Trophoblast cell (in vitro differentiated cells and primary cell): ENCODE results near the gene LAMC3.

Experiments used
- DNase-seq, 2 donors: peaks; one replicate each; pipeline ENCODE4 v3.0.0-alpha.2; 2016
- H2AFZ ChIP-seq: 2 replicates; pipeline ENCODE4 v1.6.1; 2013; ENCODE audit warnings: low read length, moderate library complexity, mild to moderate bottlenecking; ENCODE audit not compliant: insufficient read depth, poor library complexity
- H2AK5ac ChIP-seq: 2 replicates; pipeline ENCODE4 v1.6.1; 2013; ENCODE audit warnings: mild to moderate bottlenecking, low read length
- H2BK120ac ChIP-seq: 2 replicates; pipeline ENCODE4 v1.6.1; 2013; ENCODE audit warnings: low read length, mild to moderate bottlenecking, moderate library complexity; ENCODE audit not compliant: insufficient read depth, poor library complexity
- H2BK12ac ChIP-seq: 2 replicates; pipeline ENCODE4 v1.6.1; 2013; ENCODE audit warnings: mild to moderate bottlenecking, low read length, moderate library complexity
- H2BK5ac ChIP-seq: 2 replicates; pipeline ENCODE4 v1.6.1; 2013; ENCODE audit warnings: low read length, low read depth, moderate library complexity, mild to moderate bottlenecking; ENCODE audit not compliant: poor library complexity
- H3K14ac ChIP-seq: 2 replicates; pipeline ENCODE4 v1.6.1; 2013; ENCODE audit warnings: mild to moderate bottlenecking, low read length
- H3K18ac ChIP-seq: 2 replicates; pipeline ENCODE4 v1.6.1; 2013; ENCODE audit warnings: mild to moderate bottlenecking, low read length
- H3K23ac ChIP-seq: 2 replicates; pipeline ENCODE4 v1.6.1; 2013; ENCODE audit warnings: low read length
- H3K27ac ChIP-seq: 2 replicates; pipeline ENCODE4 v1.5.1; 2013; ENCODE audit warnings: low read depth, mild to moderate bottlenecking, inconsistent platforms, low read length, moderate library complexity
- H3K27me3 ChIP-seq: 2 replicates; pipeline ENCODE4 v1.6.1; 2013; ENCODE audit warnings: inconsistent platforms, mild to moderate bottlenecking, low read length, moderate library complexity; ENCODE audit not compliant: insufficient read depth
- H3K36me3 ChIP-seq, 2 experiments: 1 replicate in 1 of 2; 2 replicates in 1 of 2; pipeline ENCODE4 v1.6.1; 2013; ENCODE audit warnings: low read length in 2 of 2, mild to moderate bottlenecking in 2 of 2, moderate library complexity in 1 of 2; ENCODE audit not compliant: insufficient read depth in 2 of 2, control insufficient read depth in 1 of 2
- H3K4ac ChIP-seq: 2 replicates; pipeline ENCODE4 v1.6.1; 2013; ENCODE audit warnings: low read depth, mild to moderate bottlenecking, low read length, moderate library complexity
- H3K4me1 ChIP-seq, 2 experiments: 1 replicate in 1 of 2; 2 replicates in 1 of 2; pipeline ENCODE4 v1.6.1; 2013; ENCODE audit warnings: low read length in 2 of 2, mild to moderate bottlenecking in 2 of 2, moderate library complexity in 1 of 2; ENCODE audit not compliant: insufficient read depth in 2 of 2, control insufficient read depth in 1 of 2
- H3K4me2 ChIP-seq: 2 replicates; pipeline ENCODE4 v1.6.1; 2013; ENCODE audit warnings: inconsistent platforms, mild to moderate bottlenecking, low read length, moderate library complexity
- H3K4me3 ChIP-seq: 2 replicates; pipeline ENCODE4 v1.5.1; 2013; ENCODE audit warnings: mild to moderate bottlenecking, low read depth, low read length, inconsistent platforms
- H3K79me1 ChIP-seq: one replicate; pipeline ENCODE4 v1.6.1; 2013; ENCODE audit warnings: low read length
- H3K79me2 ChIP-seq: 2 replicates; pipeline ENCODE4 v1.6.1; 2013; ENCODE audit warnings: low read length, mild to moderate bottlenecking; ENCODE audit not compliant: control insufficient read depth, insufficient read depth, poor library complexity
- H3K9ac ChIP-seq: 2 replicates; pipeline ENCODE4 v1.6.1; 2013; ENCODE audit warnings: mild to moderate bottlenecking, low read length
- H3K9me3 ChIP-seq: 2 replicates; pipeline ENCODE4 v1.6.1; 2013; ENCODE audit warnings: low read depth, mild to moderate bottlenecking, control low read depth, inconsistent platforms, low read length; ENCODE audit not compliant: insufficient read depth
- H4K12ac ChIP-seq: 2 replicates; pipeline ENCODE4 v1.6.1; 2013; ENCODE audit warnings: low read depth, mild to moderate bottlenecking, low read length, moderate library complexity
- H4K8ac ChIP-seq: 2 replicates; pipeline ENCODE4 v1.6.1; 2013; ENCODE audit warnings: low read depth, mild to moderate bottlenecking, low read length, moderate library complexity
- H4K91ac ChIP-seq: one replicate; pipeline ENCODE4 v1.6.1; 2013; ENCODE audit warnings: low read depth, mild to moderate bottlenecking, low read length, moderate library complexity
- WGBS: extraction: QIAGEN DNeasy Blood & Tissue Kit; methylation state at CpG from one replicate; pipeline ENCODE4 v1.1.7; 2013; ENCODE audit warnings: missing lambda C conversion rate; ENCODE audit not compliant: insufficient read length, insufficient coverage; ENCODE audit errors: extremely low coverage; 5-methylcytosine and 5-hydroxymethylcytosine counted together

Gene LAMC3

DNA sequence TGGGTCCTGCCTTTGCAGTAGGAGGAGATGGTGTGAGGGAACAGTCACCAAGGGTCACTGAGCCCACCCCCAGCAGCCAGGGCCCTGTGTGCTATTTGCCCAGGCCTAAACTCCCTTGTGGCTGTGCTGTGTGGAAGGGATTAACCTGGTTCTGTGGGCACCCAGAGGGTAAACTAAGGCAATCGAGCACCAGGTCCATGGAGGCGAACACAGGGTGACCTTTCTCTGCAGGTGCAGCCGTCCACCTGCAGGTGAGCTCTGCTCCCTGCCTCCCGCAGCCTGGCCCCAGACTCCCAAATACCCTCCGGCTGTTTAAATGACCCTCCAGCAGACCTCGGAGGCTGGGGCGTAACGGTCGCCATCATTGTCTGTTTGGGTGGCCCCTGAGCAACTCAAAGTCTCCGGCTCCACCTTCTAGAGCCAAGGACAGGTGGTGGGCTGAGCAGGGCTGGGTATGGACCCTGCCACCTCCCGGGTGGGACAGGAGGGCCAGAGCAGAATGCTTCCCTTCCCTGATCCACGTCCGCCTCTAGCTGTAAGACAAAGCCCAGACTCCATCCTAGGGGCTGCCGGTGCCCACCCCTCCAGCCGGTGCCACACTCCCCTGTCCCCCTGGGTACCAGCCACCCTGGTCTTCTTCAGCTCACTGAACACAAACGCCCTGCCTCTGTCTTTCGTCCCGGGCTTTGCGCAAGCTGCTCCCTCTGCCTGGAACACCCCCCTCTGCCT lies 35.9 kb upstream of the LAMC3 start:
- H3K18ac ChIP-seq: no peak overlapping the region
- no peak overlapping the region for H3K27ac ChIP-seq
- no peak overlapping the region for H4K12ac ChIP-seq
- H2AK5ac ChIP-seq: no peak overlapping the region
- H2BK120ac ChIP-seq: no peak overlapping the region
- H2BK5ac ChIP-seq: no peak overlapping the region
- H3K4ac ChIP-seq: no peak overlapping the region
- H2BK12ac ChIP-seq: no peak overlapping the region
- WGBS: no CpG with 5 or more reads among the region's 19 CpGs
- no peak overlapping the region for H3K23ac ChIP-seq
- no peak overlapping the region for H3K4me2 ChIP-seq
- no peaks in the 10 kb centered on the region for H3K36me3 ChIP-seq
- H3K9me3 ChIP-seq: no peaks in the 10 kb centered on the region
- H3K4me1 ChIP-seq: no peaks in the 10 kb centered on the region
- H4K8ac ChIP-seq: no peak overlapping the region
- H3K79me1 ChIP-seq: no peaks in the 10 kb centered on the region
- H3K27me3 ChIP-seq: no peaks in the 10 kb centered on the region
- no peak overlapping the region for H3K14ac ChIP-seq
- no peak overlapping the region for H2AFZ ChIP-seq
- no peak overlapping the region for H3K4me3 ChIP-seq
- no peaks in the 10 kb centered on the region for H3K79me2 ChIP-seq
- H3K9ac ChIP-seq: no peak overlapping the region
- H4K91ac ChIP-seq: no peak overlapping the region
- DNase-seq: no peak

DNA sequence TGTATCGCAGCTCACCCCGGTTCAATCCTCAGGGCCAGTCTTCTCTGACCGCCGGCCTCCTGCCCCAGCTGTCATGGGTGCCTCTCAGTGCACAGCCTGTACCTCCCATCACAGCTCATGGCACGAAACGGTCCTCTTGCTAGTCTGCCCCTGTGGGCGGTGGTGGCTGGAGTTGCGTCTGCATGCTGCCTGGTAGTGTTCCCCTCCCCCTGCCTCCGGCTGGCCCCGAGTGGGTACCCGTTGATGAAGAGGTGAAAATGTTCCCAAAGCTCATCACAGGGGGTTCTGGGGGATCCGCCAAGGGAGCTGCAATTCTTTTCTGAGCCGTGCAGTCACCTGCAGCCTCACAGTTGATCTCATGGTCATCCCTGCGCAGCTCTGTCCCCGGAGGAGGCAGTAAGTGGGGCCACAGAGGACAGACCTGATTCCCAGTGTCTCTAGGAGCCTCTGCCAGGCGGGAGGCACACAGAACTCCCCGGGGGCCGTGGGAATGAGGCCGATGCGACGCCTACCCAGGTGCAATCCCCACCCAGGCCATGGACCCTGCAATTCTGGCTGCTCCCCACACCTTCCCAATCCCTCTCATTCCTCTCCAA lies 35.2 kb upstream of the LAMC3 start:
- no peaks in the 10 kb centered on the region for H3K79me1 ChIP-seq
- no peak for DNase-seq
- H3K9me3 ChIP-seq: no peaks in the 10 kb centered on the region
- no peaks in the 10 kb centered on the region for H3K79me2 ChIP-seq
- H3K4me3 ChIP-seq: no peak overlapping the region
- no CpG with 5 or more reads among the region's 21 CpGs for WGBS
- no peaks in the 10 kb centered on the region for H3K4me1 ChIP-seq
- H2BK120ac ChIP-seq: no peak overlapping the region
- H3K18ac ChIP-seq: no peak overlapping the region
- no peak overlapping the region for H4K91ac ChIP-seq
- H2BK12ac ChIP-seq: no peak overlapping the region
- H3K4me2 ChIP-seq: no peak overlapping the region
- H3K9ac ChIP-seq: no peak overlapping the region
- H3K27ac ChIP-seq: no peak overlapping the region
- H2BK5ac ChIP-seq: no peak overlapping the region
- H3K4ac ChIP-seq: no peak overlapping the region
- no peak overlapping the region for H4K12ac ChIP-seq
- no peaks in the 10 kb centered on the region for H3K27me3 ChIP-seq
- H3K23ac ChIP-seq: no peak overlapping the region
- no peaks in the 10 kb centered on the region for H3K36me3 ChIP-seq
- no peak overlapping the region for H2AK5ac ChIP-seq
- no peak overlapping the region for H4K8ac ChIP-seq
- no peak overlapping the region for H3K14ac ChIP-seq
- no peak overlapping the region for H2AFZ ChIP-seq

DNA sequence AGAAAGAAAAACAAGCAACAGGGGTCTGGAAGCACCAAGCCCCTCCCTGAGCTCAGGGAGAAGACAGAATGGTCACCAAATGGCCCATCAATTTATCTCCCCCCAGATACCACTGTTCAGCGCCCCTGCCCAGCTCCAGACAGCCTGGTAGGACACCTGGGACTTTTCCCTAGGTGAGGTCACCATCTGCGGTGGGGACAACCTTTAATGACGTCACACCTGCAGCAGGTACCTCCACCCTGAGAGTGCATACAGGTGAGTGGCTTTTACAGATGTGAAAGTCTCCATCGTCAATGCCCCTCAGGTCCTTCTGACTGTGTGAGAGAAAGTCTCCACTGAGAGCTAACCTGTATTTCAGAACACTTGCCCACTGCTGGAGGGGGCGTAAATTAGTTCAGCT lies 34.3 kb upstream of the LAMC3 start:
- H4K12ac ChIP-seq: no peak overlapping the region
- no peak overlapping the region for H3K23ac ChIP-seq
- no CpG with 5 or more reads among the region's 5 CpGs for WGBS
- H3K4me3 ChIP-seq: no peak overlapping the region
- no peak overlapping the region for H2AFZ ChIP-seq
- H3K79me1 ChIP-seq: no peaks in the 10 kb centered on the region
- H3K14ac ChIP-seq: no peak overlapping the region
- no peak overlapping the region for H4K91ac ChIP-seq
- no peak overlapping the region for H3K4ac ChIP-seq
- H3K9ac ChIP-seq: no peak overlapping the region
- H2AK5ac ChIP-seq: no peak overlapping the region
- no peak overlapping the region for H3K4me2 ChIP-seq
- no peaks in the 10 kb centered on the region for H3K9me3 ChIP-seq
- no peaks in the 10 kb centered on the region for H3K79me2 ChIP-seq
- no peaks in the 10 kb centered on the region for H3K4me1 ChIP-seq
- H3K18ac ChIP-seq: no peak overlapping the region
- no peak for DNase-seq
- H3K27ac ChIP-seq: no peak overlapping the region
- H2BK120ac ChIP-seq: no peak overlapping the region
- H2BK5ac ChIP-seq: no peak overlapping the region
- H3K27me3 ChIP-seq: no peaks in the 10 kb centered on the region
- H3K36me3 ChIP-seq: no peaks in the 10 kb centered on the region
- H4K8ac ChIP-seq: no peak overlapping the region
- H2BK12ac ChIP-seq: no peak overlapping the region

DNA sequence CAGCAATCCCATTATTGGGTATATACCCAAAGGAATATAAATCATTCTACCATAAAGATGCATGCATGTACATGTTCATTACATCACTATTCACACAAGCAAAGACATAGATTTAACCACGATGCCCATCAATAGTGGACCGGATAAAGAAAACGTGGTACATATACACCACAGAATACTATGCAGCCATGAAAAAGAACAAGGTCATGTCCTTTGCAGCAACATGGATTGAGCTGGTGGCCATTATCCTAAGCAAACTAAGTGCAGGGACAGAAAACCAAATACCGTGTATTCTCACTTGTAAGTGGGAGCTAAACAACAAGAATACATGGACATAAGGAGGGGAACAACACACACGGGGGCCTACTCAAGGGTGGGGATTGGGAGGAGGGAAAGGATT lies 33.8 kb upstream of the LAMC3 start:
- Histone ChIP-seq H4K12ac (no peak overlapping the region), H3K4me2 (no peak overlapping the region), H3K4me1 (no peaks in the 10 kb centered on the region), H3K18ac (no peak overlapping the region), H3K23ac (no peak overlapping the region), H3K27ac (no peak overlapping the region), H3K27me3 (no peaks in the 10 kb centered on the region), H3K14ac (no peak overlapping the region), H2BK12ac (no peak overlapping the region), H4K8ac (no peak overlapping the region), H3K9ac (no peak overlapping the region), H3K4ac (no peak overlapping the region), H2BK120ac (no peak overlapping the region), H3K4me3 (no peak overlapping the region), H3K79me1 (no peaks in the 10 kb centered on the region), H2AFZ (no peak overlapping the region), H2BK5ac (no peak overlapping the region), H2AK5ac (no peak overlapping the region), H3K36me3 (no peaks in the 10 kb centered on the region), H3K79me2 (no peaks in the 10 kb centered on the region), H4K91ac (no peak overlapping the region), H3K9me3 (no peaks in the 10 kb centered on the region)
- no CpG with 5 or more reads among the region's 5 CpGs for WGBS
- no peak for DNase-seq
